Activated T-cell treated with anti-CD3 and anti-CD28 coated beads, Interleukin-2, amount 50 U/mL, for 1 hour (primary cell): ENCODE results near the gene SMCR8.
A peak's percentile ranks its signal among the peaks of the same experiment; 100 is the strongest.
"Not testable (repeated sequence)": the region's sequence is repeated elsewhere in the genome, so short reads cannot be mapped to it uniquely, and the experiment has no call there.

Source experiments
- DNase-seq: peaks from one replicate; pipeline ENCODE4 v3.0.0-alpha.2; 2020

SMCR8 gene

DNA sequence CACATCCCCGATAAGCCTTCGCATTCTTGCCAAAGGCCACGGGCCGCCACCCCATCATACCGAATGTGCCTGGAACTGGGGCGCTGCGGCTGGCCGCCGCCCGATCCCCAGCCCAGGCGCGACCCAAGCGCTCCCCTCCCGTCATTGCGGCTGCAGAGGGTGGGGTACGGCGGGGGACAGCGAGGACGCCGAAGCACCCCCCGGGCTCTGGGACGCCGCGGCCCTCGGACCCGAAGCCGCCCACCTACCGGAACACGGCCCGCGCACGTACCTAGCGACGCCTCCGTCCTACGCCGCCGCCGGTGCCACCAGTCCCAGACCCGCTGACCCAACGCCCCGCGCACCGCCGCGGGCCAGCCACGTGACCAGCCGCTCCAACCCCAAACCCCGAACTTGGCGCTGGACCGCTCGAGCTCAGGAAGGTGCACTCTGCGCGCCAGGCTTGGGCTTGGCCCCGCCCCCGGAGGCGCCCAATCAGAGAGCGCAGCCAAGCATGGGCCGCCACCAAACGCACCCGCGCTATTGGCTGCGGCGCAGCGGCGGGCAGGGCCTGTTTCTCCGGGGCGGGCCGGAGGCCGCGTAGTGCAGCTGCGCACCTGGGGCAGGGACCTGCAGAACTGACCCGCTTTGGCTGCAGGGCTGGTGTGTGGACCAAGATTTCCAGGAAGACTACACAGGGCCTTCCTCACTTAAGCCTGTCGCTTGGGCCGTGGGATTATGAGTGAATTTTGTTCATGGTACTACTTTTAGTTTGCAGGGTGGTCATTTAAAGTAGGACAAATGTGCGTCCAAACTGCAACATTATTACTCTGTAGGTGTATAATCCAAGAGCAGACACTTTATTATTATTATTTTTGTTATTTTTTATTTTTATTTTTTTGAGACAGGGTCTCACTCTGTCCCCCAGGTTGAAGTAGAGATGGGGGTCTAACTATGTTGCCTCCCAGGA is 48.3 kb downstream of the SMCR8 start, which contains the start of gene SHMT1:
SHMT1 (minus strand) TSS at position 450 of the 949 bp plus-strand sequence. CDS start 7,569 bp downstream, outside the sequence.
- peak; percentile 91 for DNase-seq

DNA sequence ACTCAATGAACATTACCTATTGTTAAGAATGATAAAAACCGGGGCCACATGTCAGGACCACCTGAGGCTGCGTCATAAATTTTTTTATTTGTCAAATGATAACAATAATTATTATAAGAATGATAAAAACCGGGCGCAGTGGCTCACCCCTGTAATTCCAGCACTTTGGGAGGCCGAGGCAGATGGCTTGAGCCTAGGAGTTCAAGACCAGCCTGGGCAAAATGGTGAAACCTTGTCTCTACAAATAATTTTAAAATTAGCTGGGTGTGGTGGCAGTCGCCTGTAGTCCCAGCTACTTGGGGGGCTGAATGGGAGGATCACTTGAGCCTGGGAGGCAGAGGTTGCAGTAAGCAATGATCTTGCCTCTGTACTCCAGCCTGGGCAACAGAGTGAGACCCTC is 49.1 kb downstream of the SMCR8 start:
- DNase-seq: no peak

DNA sequence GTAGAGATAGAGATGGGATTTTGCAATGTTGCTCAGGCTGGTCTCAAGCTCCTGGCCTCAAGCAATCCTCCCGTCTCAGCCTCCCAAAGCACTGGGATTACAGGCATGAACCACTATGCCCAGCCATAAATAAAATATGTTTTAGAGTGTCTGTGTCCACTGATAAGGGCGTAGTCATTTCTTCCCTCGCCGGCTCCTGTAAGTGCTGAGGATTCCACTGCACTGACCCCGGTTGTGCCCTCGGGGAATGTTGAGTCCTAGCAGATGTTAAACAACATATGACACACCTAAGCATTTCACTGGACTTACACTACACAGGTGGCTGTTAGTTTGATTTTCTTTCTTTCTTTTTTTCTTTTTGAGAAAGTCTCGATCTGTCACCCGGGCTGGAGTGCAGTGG is 53.9 kb downstream of the SMCR8 start:
- no peak for DNase-seq

DNA sequence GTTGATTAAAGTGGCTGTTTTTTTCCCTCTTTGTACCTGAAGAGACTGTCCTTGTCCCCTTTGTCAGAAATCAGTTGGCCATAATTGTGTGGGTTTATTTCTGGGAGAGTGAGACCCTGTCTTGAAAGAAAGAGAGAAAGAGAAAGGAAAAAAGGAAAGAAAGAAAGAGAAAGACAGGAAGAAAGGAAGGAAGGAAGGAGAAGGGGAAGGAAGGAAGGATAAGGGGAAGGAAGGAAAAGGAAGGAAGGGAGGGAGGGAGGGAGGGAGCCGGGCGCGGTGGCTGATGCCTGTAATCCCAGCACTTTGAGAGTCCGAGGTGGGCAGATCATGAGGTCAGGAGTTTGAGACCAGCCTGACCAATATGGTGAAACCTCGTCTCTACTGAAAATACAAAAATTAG is 55.7 kb downstream of the SMCR8 start:
- DNase-seq: no peak

DNA sequence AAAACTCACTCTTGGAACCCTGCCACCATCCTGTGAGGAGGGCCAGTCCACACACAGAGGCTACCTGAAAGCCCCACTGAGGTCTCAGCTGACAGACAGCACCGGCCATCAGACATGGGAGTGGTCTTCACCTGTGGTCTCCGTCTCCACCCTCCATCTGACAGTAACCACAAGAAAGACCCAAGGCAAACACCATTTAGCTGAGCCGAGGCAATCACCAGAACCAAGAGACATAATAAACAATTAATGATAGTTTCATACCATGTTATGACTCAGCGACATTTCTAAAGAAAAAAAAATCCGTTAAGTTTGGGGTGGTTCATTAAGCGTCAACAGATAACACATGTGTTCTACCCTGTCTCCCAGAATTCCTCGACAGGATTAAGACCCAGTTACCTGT is 56.4 kb downstream of the SMCR8 start:
- DNase-seq: no peak

DNA sequence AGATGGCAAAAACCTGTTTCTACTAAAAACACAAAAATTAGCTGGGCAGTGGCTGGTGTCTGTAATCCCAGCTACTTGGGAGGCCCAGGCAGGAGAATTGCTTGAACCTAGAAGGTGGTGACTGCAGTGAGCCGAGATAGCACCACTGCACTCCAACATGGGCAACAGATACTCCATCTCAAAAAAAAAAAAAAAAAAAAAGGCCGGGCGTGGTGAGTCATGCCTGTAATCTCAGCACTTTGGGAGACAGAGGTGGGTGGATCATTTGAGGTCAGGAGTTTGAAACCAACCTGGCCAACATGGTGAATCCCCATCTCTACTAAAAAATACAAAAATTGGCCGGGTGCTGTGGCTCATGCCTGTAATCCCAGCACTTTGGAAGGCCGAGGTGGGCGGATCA is 58.1 kb downstream of the SMCR8 start:
- DNase-seq: not testable (repeated sequence)

DNA sequence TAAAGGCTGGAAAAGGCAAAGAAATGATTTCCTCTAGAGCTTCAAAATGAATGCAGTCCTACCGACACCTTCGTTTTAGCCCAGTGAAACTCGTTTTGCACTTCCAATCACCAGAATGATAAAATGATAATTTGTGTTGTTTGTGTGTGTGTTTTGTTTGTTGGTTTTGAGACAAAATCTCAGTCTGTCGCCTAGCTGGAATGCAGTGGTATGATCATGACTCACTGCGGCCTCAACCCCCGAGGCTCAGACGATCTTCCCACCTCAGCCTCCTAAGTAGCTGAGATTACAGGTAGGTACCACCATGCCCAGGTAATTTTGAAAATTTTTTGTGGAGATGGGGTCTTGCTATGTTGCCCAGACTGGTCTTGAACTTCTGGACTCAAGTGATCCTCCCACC is 59.1 kb downstream of the SMCR8 start:
- no peak for DNase-seq
